ENCODE data around the gene CTSH.
"Not testable (repeated sequence)": the region's sequence is repeated elsewhere in the genome, so short reads cannot be mapped to it uniquely, and the experiment has no call there.

CTSH gene

GRCh38 chr15:78879517-78880241 is 65.2 kb downstream of the CTSH start:
- in situ Hi-C loops (cut with HindIII; ENCODE audit: low sequenced_read_pairs) = no loop called here
- no peak for DNase-seq (ENCODE audit: low read depth, low spot score)
- H3K4me3 ChIP-seq (ENCODE audit: low read depth, low read length) = no peak overlapping the region
- no peak for TF ChIP-seq CTCF (IDR thresholded peaks at IDR 0.05; ENCODE audit: low read depth, low read length)

GRCh38 chr15:78878356-78878755 is 66.5 kb downstream of the CTSH start:
- H3K4me3 ChIP-seq (ENCODE audit: low read depth, low read length) = no peak overlapping the region
- DNase-seq (ENCODE audit: low read depth, low spot score) = peak; percentile 69
- no peak for TF ChIP-seq CTCF (IDR thresholded peaks at IDR 0.05; ENCODE audit: low read depth, low read length)
- in situ Hi-C loops (cut with HindIII; ENCODE audit: low sequenced_read_pairs) = no loop called here

DNA sequence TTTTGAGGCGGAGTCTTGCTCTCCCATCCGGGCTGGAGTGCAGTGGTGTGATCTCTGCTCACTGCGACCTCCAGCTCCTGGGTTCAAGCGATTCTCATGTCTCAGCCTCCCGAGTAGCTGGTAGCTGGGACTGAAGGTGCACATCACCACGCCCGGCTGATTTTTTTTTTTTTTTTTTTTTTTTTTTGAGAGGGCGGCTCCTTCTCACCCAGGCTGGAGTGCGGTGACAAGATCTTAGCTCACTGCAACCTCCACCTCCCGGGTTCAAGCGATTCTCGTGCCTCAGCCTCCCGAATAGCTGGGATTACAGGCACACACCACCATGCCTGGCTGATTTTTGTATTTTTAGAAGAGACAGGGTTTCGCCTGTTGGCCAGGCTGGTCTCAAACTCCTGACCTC is 67.9 kb downstream of the CTSH start:
- H3K4me3 ChIP-seq (ENCODE audit: low read depth, low read length) = not testable (repeated sequence)

GRCh38 chr15:78875107-78875914 is 69.5 kb downstream of the CTSH start:
- DNase-seq (ENCODE audit: low read depth, low spot score) = peak; percentile 8
- H3K4me3 ChIP-seq (ENCODE audit: low read depth, low read length) = peak overlapping the region; percentile 97
- no peak for TF ChIP-seq CTCF (IDR thresholded peaks at IDR 0.05; ENCODE audit: low read depth, low read length)
- in situ Hi-C loops (cut with HindIII; ENCODE audit: low sequenced_read_pairs) = no loop called here

More for the DNA sequence above, 67.9 kb downstream of the CTSH start:
- DNase-seq (ENCODE audit: low read depth, low spot score); in situ Hi-C loops (cut with HindIII; ENCODE audit: low sequenced_read_pairs): not testable (repeated sequence)

GRCh38 chr15:78873793-78874765 is 70.8 kb downstream of the CTSH start:
- no peak for DNase-seq (ENCODE audit: low read depth, low spot score)
- TF ChIP-seq CTCF (IDR thresholded peaks at IDR 0.05; ENCODE audit: low read depth, low read length) = no peak
- in situ Hi-C loops (cut with HindIII; ENCODE audit: low sequenced_read_pairs) = no loop called here
- H3K4me3 ChIP-seq (ENCODE audit: low read depth, low read length) = peak overlapping the region; percentile 97

DNA sequence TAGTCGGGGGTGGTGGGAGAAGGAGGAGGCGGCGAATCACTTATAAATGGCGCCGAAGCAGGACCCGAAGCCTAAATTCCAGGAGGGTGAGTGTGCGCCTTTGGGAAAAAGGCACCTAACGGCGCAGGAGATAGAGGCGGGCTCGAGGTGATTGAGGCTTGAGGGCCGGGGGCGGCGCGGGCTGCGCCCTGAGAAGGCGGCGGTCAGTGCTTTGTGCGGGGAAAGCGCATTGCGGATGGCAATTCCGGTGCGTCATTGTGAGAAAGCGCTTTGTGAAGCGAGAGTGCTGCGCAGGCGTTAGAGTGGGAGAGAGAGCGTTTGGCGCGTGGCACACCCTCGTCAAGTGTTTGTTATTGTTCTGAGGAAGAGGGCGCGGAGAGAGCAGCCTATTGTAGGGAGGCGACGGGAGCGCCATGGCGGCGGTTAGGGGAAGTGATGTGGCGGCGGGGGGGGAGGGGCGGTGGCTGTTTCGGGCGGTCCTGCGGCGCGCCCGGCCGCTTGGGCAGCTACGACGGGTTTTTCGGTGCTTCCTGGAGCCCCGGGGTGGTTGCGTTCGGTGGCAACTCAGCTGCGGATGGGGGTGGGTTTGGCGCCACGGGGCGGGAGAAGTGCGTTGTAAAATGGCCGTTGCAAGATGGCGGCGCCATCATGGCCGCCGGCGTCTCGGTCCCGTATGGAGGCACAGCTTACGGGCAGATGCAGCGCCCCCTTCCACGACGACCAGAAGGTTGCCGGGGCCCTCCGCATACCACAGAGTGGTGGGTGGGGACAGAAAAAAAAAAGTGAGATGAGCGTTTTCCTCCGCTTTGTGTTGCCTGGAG is 71.7 kb downstream of the CTSH start:
- TF ChIP-seq CTCF (IDR thresholded peaks at IDR 0.05; ENCODE audit: low read depth, low read length) = peak; percentile 62
- H3K4me3 ChIP-seq (ENCODE audit: low read depth, low read length) = peak overlapping the region; percentile 97
- in situ Hi-C loops (cut with HindIII; ENCODE audit: low sequenced_read_pairs) = no loop called here
- peak; percentile 93 for DNase-seq (ENCODE audit: low read depth, low spot score)

Measured in astrocyte of the spinal cord (primary cell).